T-helper 22 cell (primary cell): ENCODE results near the gene TAF5L.
A peak's percentile ranks its signal among the peaks of the same experiment; 100 is the strongest.
"Not testable (repeated sequence)": the region's sequence is repeated elsewhere in the genome, so short reads cannot be mapped to it uniquely, and the experiment has no call there.

ENCODE experiments used
- DNase-seq: peaks from one replicate; pipeline ENCODE4 v3.0.0-alpha.2; 2020; ENCODE audit warnings: low read depth

The TAF5L gene

GRCh38 chr1:229642376-229642775 is 16.5 kb upstream of the TAF5L start:
- no peak for DNase-seq

GRCh38 chr1:229641306-229641705 is 15.4 kb upstream of the TAF5L start:
- no peak for DNase-seq

GRCh38 chr1:229640455-229640854 is 14.5 kb upstream of the TAF5L start:
- DNase-seq, result no peak

- DNase-seq, result no peak
Measured at GRCh38 chr1:229637746-229638145, 11.8 kb upstream of the TAF5L start.

- no peak for DNase-seq
Measured at GRCh38 chr1:229636042-229636441, 10.1 kb upstream of the TAF5L start.

GRCh38 chr1:229631966-229632365 is 6.0 kb upstream of the TAF5L start:
- DNase-seq, result no peak

GRCh38 chr1:229631148-229631547 is 5.2 kb upstream of the TAF5L start:
- DNase-seq, result no peak

GRCh38 chr1:229629261-229629660 is 3.3 kb upstream of the TAF5L start:
- DNase-seq, result no peak

- DNase-seq, result no peak
Measured at GRCh38 chr1:229627003-229627402, 1.1 kb upstream of the TAF5L start.

- peak; percentile 37 for DNase-seq
Measured at GRCh38 chr1:229625071-229625914, 629 bp downstream of the TAF5L start.

- no peak for DNase-seq
Measured at GRCh38 chr1:229624521-229625070, 1.3 kb downstream of the TAF5L start.

GRCh38 chr1:229623838-229624237 is 2.1 kb downstream of the TAF5L start:
- DNase-seq, result no peak

- DNase-seq, result no peak
Measured at GRCh38 chr1:229623225-229623624, 2.7 kb downstream of the TAF5L start.

- DNase-seq, result not testable (repeated sequence)
Measured at GRCh38 chr1:229622641-229623120, 3.2 kb downstream of the TAF5L start.

GRCh38 chr1:229621663-229622062 is 4.3 kb downstream of the TAF5L start:
- no peak for DNase-seq

- DNase-seq, result no peak
Measured at GRCh38 chr1:229620876-229621275, 5.0 kb downstream of the TAF5L start.

- DNase-seq, result no peak
Measured at GRCh38 chr1:229619614-229620013, 6.3 kb downstream of the TAF5L start.

GRCh38 chr1:229619002-229619401 is 6.9 kb downstream of the TAF5L start:
- DNase-seq, result no peak

GRCh38 chr1:229617351-229618100 is 8.4 kb downstream of the TAF5L start:
- no peak for DNase-seq

GRCh38 chr1:229614701-229615100 is 11.2 kb downstream of the TAF5L start:
- DNase-seq, result no peak

GRCh38 chr1:229613938-229614337 is 12.0 kb downstream of the TAF5L start:
- DNase-seq, result no peak

- no peak for DNase-seq
Measured at GRCh38 chr1:229608590-229608989, 17.3 kb downstream of the TAF5L start.

GRCh38 chr1:229607370-229607769 is 18.6 kb downstream of the TAF5L start:
- DNase-seq, result no peak
